Activated CD4-positive, alpha-beta T cell treated with anti-CD3 and anti-CD28 coated beads, Interleukin-2, amount 10 ng/mL, durations not matched to agents 24 days and 14 days (primary cell): ENCODE results near the gene CHDH. TPM values are rescaled to one million over a fixed set of nuclear protein-coding genes. Genes with fewer than 3 reads are reported as not detected.

Source experiments
- DNase-seq: peaks from one replicate; pipeline ENCODE4 v3.0.0; 2022
- H3K27ac Mint-ChIP-seq: one replicate; pipeline ENCODE4 v1.8.0; 2022; ENCODE audit warnings: mild to moderate bottlenecking, mixed read lengths
- H3K27me3 Mint-ChIP-seq: one replicate; pipeline ENCODE4 v1.8.0; 2022; ENCODE audit warnings: mixed read lengths
- H3K36me3 Mint-ChIP-seq: one replicate; pipeline ENCODE4 v1.8.0; 2022; ENCODE audit warnings: low read depth, mild to moderate bottlenecking, mixed read lengths
- H3K4me1 Mint-ChIP-seq: one replicate; pipeline ENCODE4 v1.8.0; 2021; ENCODE audit warnings: mixed read lengths
- H3K4me3 Mint-ChIP-seq: one replicate; pipeline ENCODE4 v1.8.0; 2022; ENCODE audit warnings: mild to moderate bottlenecking, moderate library complexity, mixed read lengths
- H3K9me3 Mint-ChIP-seq: one replicate; pipeline ENCODE4 v1.8.0; 2021; ENCODE audit warnings: mixed read lengths
- intact Hi-C: fragments of 100-400 bp; cut with micrococcal nuclease; formaldehyde crosslinking; loops from one replicate; pipeline ENCODE4 v1.15.1; 2023
- total RNA-seq: library from RNA; stranded (reverse); gene quantifications from 2 replicates; pipeline ENCODE4 v1.2.3, GENCODE V29; 2022

CHDH gene
- total RNA-seq, 1 donor from 2014 or later, result 0.75 TPM

GRCh38 chr3:53789459-53789858, 56.8 kb downstream of the CHDH start:
- DNase-seq, result no peak
- peaks cover 2% of the 10 kb centered on the region for H3K27me3 Mint-ChIP-seq
- no peak overlapping the region for H3K27ac Mint-ChIP-seq
- no peak overlapping the region for H3K4me3 Mint-ChIP-seq
- no peaks in the 10 kb centered on the region for H3K36me3 Mint-ChIP-seq
- no peaks in the 10 kb centered on the region for H3K4me1 Mint-ChIP-seq
- H3K9me3 Mint-ChIP-seq, result no peaks in the 10 kb centered on the region
- intact Hi-C loops, result no loop called here

- no peaks in the 10 kb centered on the region for H3K9me3 Mint-ChIP-seq
- intact Hi-C loops, result no loop called here
- DNase-seq, result no peak
- H3K27ac Mint-ChIP-seq, result no peak overlapping the region
- H3K4me1 Mint-ChIP-seq, result no peaks in the 10 kb centered on the region
- peaks cover 1% of the 10 kb centered on the region for H3K27me3 Mint-ChIP-seq
- H3K4me3 Mint-ChIP-seq, result no peak overlapping the region
- H3K36me3 Mint-ChIP-seq, result no peaks in the 10 kb centered on the region
Measured at GRCh38 chr3:53788038-53788437, 58.2 kb downstream of the CHDH start.

- intact Hi-C loops, result no loop called here
- no peak overlapping the region for H3K4me3 Mint-ChIP-seq
Measured at GRCh38 chr3:53787016-53787415, 59.2 kb downstream of the CHDH start.

GRCh38 chr3:53780806-53781205, 65.4 kb downstream of the CHDH start:
- intact Hi-C loops, result no loop called here
- Mint-ChIP-seq H3K36me3 (no peaks in the 10 kb centered on the region), H3K4me1 (no peaks in the 10 kb centered on the region), H3K4me3 (no peak overlapping the region), H3K27ac (no peak overlapping the region), H3K9me3 (no peaks in the 10 kb centered on the region), H3K27me3 (peaks cover 7% of the 10 kb centered on the region)
- DNase-seq, result no peak

More at GRCh38 chr3:53787016-53787415, 59.2 kb downstream of the CHDH start:
- Mint-ChIP-seq H3K9me3 (no peaks in the 10 kb centered on the region), H3K27ac (no peak overlapping the region), H3K4me1 (no peaks in the 10 kb centered on the region), H3K27me3 (peaks cover 3% of the 10 kb centered on the region), H3K36me3 (no peaks in the 10 kb centered on the region)
- no peak for DNase-seq

GRCh38 chr3:53780171-53780570, 66.0 kb downstream of the CHDH start:
- no peaks in the 10 kb centered on the region for H3K4me1 Mint-ChIP-seq

GRCh38 chr3:53778153-53778552, 68.1 kb downstream of the CHDH start:
- DNase-seq, result no peak

More at GRCh38 chr3:53780171-53780570, 66.0 kb downstream of the CHDH start:
- Mint-ChIP-seq H3K27me3 (peaks cover 7% of the 10 kb centered on the region), H3K9me3 (no peaks in the 10 kb centered on the region), H3K36me3 (no peaks in the 10 kb centered on the region), H3K4me3 (no peak overlapping the region), H3K27ac (no peak overlapping the region)
- intact Hi-C loops, result no loop called here
- DNase-seq, result no peak

GRCh38 chr3:53777468-53777867, 68.8 kb downstream of the CHDH start:
- no peaks in the 10 kb centered on the region for H3K36me3 Mint-ChIP-seq
- no peaks in the 10 kb centered on the region for H3K9me3 Mint-ChIP-seq
- no peak overlapping the region for H3K27ac Mint-ChIP-seq
- H3K27me3 Mint-ChIP-seq, result peaks cover 6% of the 10 kb centered on the region
- H3K4me1 Mint-ChIP-seq, result no peaks in the 10 kb centered on the region
- intact Hi-C loops, result no loop called here
- no peak overlapping the region for H3K4me3 Mint-ChIP-seq
- no peak for DNase-seq

More at GRCh38 chr3:53778153-53778552, 68.1 kb downstream of the CHDH start:
- Mint-ChIP-seq H3K4me1 (no peaks in the 10 kb centered on the region), H3K9me3 (no peaks in the 10 kb centered on the region), H3K27ac (no peak overlapping the region), H3K27me3 (peaks cover 9% of the 10 kb centered on the region), H3K4me3 (no peak overlapping the region), H3K36me3 (no peaks in the 10 kb centered on the region)
- intact Hi-C loops, result no loop called here

- no peaks in the 10 kb centered on the region for H3K4me1 Mint-ChIP-seq
- H3K36me3 Mint-ChIP-seq, result no peaks in the 10 kb centered on the region
- intact Hi-C loops, result no loop called here
- no peak for DNase-seq
- H3K27me3 Mint-ChIP-seq, result peaks cover 6% of the 10 kb centered on the region
- H3K4me3 Mint-ChIP-seq, result no peak overlapping the region
- H3K27ac Mint-ChIP-seq, result no peak overlapping the region
- H3K9me3 Mint-ChIP-seq, result no peaks in the 10 kb centered on the region
Measured at GRCh38 chr3:53776494-53777101, 69.6 kb downstream of the CHDH start.

- no peak overlapping the region for H3K27ac Mint-ChIP-seq
- intact Hi-C loops, result no loop called here
Measured at GRCh38 chr3:53775834-53776251, 70.4 kb downstream of the CHDH start.

GRCh38 chr3:53775018-53775417, 71.2 kb downstream of the CHDH start:
- no peak for DNase-seq
- Mint-ChIP-seq H3K27ac (no peak overlapping the region), H3K4me3 (no peak overlapping the region), H3K4me1 (no peaks in the 10 kb centered on the region), H3K27me3 (peaks cover 8% of the 10 kb centered on the region), H3K9me3 (no peaks in the 10 kb centered on the region), H3K36me3 (no peaks in the 10 kb centered on the region)
- intact Hi-C loops, result no loop called here

More at GRCh38 chr3:53775834-53776251, 70.4 kb downstream of the CHDH start:
- DNase-seq, result no peak
- H3K36me3 Mint-ChIP-seq, result no peaks in the 10 kb centered on the region
- no peaks in the 10 kb centered on the region for H3K9me3 Mint-ChIP-seq
- H3K4me3 Mint-ChIP-seq, result no peak overlapping the region
- H3K27me3 Mint-ChIP-seq, result peaks cover 10% of the 10 kb centered on the region
- H3K4me1 Mint-ChIP-seq, result no peaks in the 10 kb centered on the region

- no peak for DNase-seq
- Mint-ChIP-seq H3K27ac (no peak overlapping the region), H3K36me3 (no peaks in the 10 kb centered on the region), H3K27me3 (peaks cover 8% of the 10 kb centered on the region), H3K4me3 (no peak overlapping the region), H3K4me1 (no peaks in the 10 kb centered on the region), H3K9me3 (no peaks in the 10 kb centered on the region)
- intact Hi-C loops, result no loop called here
Measured at GRCh38 chr3:53774414-53774813, 71.8 kb downstream of the CHDH start.

GRCh38 chr3:53773611-53774368, 72.4 kb downstream of the CHDH start:
- no peaks in the 10 kb centered on the region for H3K36me3 Mint-ChIP-seq
- H3K4me1 Mint-ChIP-seq, result no peaks in the 10 kb centered on the region
- H3K4me3 Mint-ChIP-seq, result no peak overlapping the region
- no peak overlapping the region for H3K27ac Mint-ChIP-seq
- no peaks in the 10 kb centered on the region for H3K9me3 Mint-ChIP-seq
- DNase-seq, result no peak
- intact Hi-C loops, result no loop called here
- H3K27me3 Mint-ChIP-seq, result peaks cover 8% of the 10 kb centered on the region

- Mint-ChIP-seq H3K4me3 (no peak overlapping the region), H3K4me1 (no peaks in the 10 kb centered on the region), H3K9me3 (no peaks in the 10 kb centered on the region), H3K27ac (no peak overlapping the region), H3K27me3 (peaks cover 10% of the 10 kb centered on the region), H3K36me3 (no peaks in the 10 kb centered on the region)
- DNase-seq, result no peak
- intact Hi-C loops, result no loop called here
Measured at GRCh38 chr3:53773021-53773436, 73.2 kb downstream of the CHDH start.

- Mint-ChIP-seq H3K27ac (no peak overlapping the region), H3K36me3 (no peaks in the 10 kb centered on the region), H3K4me3 (no peak overlapping the region), H3K9me3 (no peaks in the 10 kb centered on the region), H3K4me1 (no peaks in the 10 kb centered on the region), H3K27me3 (peaks cover 12% of the 10 kb centered on the region)
- DNase-seq, result no peak
- intact Hi-C loops, result no loop called here
Measured at GRCh38 chr3:53772562-53772961, 73.7 kb downstream of the CHDH start.
